SU-DHL-6 (cell line): ENCODE results near the gene TFB1M.

Experiments
- EZH2phosphoT487 ChIP-seq: fragments of 200-600 bp; sonication (generic), shearing (Covaris generic); conservative IDR thresholded peaks from 2 replicates; pipeline ENCODE4 v1.6.1; 2018; ENCODE audit warnings: mild to moderate bottlenecking, antibody characterized with exemption, low read length, moderate library complexity, mixed read lengths
- TF ChIP-seq, protein P1 (sequence below): fragments of 200-600 bp; sonication (generic); IDR thresholded peaks from one replicate; pipeline ENCODE4 v1.5.1; 2017; ENCODE audit warnings: antibody characterized with exemption, mild to moderate bottlenecking, low read length, moderate library complexity; ENCODE audit not compliant: insufficient read depth, poor library complexity, severe bottlenecking

DNA sequence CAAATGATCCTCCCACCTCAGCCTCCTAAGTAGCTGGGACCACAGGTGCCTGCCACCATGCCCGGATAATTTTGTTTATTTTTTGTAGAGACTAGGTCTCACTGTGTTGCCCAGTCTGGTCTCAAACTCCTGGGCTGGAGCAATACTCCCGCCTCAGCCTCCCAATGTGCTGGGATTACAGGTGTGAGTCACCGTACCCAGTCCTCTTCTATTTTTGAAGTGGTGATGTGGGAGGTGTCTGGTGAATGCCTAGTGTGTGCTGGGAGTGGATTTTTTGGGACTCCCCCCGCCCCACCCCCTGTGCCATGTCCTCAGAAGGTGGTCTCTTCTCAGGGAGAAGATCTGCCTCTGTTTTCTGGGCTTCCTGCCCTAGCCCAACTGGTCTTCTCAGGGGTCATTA, 98.4 kb downstream of the TFB1M start:
- TF ChIP-seq, protein P1, sequence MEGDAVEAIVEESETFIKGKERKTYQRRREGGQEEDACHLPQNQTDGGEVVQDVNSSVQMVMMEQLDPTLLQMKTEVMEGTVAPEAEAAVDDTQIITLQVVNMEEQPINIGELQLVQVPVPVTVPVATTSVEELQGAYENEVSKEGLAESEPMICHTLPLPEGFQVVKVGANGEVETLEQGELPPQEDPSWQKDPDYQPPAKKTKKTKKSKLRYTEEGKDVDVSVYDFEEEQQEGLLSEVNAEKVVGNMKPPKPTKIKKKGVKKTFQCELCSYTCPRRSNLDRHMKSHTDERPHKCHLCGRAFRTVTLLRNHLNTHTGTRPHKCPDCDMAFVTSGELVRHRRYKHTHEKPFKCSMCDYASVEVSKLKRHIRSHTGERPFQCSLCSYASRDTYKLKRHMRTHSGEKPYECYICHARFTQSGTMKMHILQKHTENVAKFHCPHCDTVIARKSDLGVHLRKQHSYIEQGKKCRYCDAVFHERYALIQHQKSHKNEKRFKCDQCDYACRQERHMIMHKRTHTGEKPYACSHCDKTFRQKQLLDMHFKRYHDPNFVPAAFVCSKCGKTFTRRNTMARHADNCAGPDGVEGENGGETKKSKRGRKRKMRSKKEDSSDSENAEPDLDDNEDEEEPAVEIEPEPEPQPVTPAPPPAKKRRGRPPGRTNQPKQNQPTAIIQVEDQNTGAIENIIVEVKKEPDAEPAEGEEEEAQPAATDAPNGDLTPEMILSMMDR, result no peak
- no peak for TF ChIP-seq EZH2phosphoT487
